ENCODE measurements around the gene RBP2. TPM values are rescaled to one million over a fixed set of nuclear protein-coding genes. Genes with fewer than 3 reads are reported as not detected.
A peak's percentile ranks its signal among the peaks of the same experiment; 100 is the strongest.

Gene RBP2
- total and polyA plus RNA-seq, 9 of the 15 experiments (the other 6 are each of a cell fraction or from before 2014, with no cell fraction given) = not detected

GRCh38 chr3:139481116-139481515 lies 4.8 kb upstream of the RBP2 start (continued):
- TF ChIP-seq DACH1 (IDR thresholded peaks at IDR 0.05; ENCODE audit: partially characterized antibody) (no peak), ZKSCAN8 (CRISPR knock-in tag; IDR thresholded peaks at IDR 0.05) (no peak), STAT5B (CRISPR knock-in tag; IDR thresholded peaks at IDR 0.05) (no peak), KLF10 (CRISPR knock-in tag; IDR thresholded peaks at IDR 0.05) (no peak), ZNF277 (CRISPR knock-in tag; IDR thresholded peaks at IDR 0.05; ENCODE audit: borderline replicate concordance) (no peak), NFE2 (IDR thresholded peaks at IDR 0.05; ENCODE audit: low read depth) (no peak)

- H3K4me2 ChIP-seq (ENCODE audit: insufficient read depth, low read length) = no peak overlapping the region
- no peak overlapping the region for H3K27ac ChIP-seq (ENCODE audit: extremely low read depth, low read depth, low read length)
- in situ Hi-C loops (cut with MboI) = no loop called here
- intact Hi-C loops (cut with micrococcal nuclease) = no loop called here
- FAIRE-seq (no peak), DNase-seq (ENCODE audit: extremely low read depth in 1 of 4, low spot score in 3 of 4) (no peak), ATAC-seq (peak; percentile 27; the same call in 2 of the 3 replicates)
- CTCF ChIA-PET (ENCODE audit: low intra/inter-chr PET ratio) = no interaction called here
- BruUV-seq (replicated peaks) = no TSS peak
- H3K4me1 ChIP-seq (replicated peaks in 1 of 2; ENCODE audit: control insufficient read depth in 2 of 2, insufficient read depth in 2 of 2, low read length in 2 of 2) = no peaks in the 10 kb centered on the region
- H3K4me3 ChIP-seq = no peak overlapping the region
- no peaks in the 10 kb centered on the region for H3K36me3 ChIP-seq (ENCODE audit: control insufficient read depth, insufficient read depth, low read length)
- 0% methylated on average over 3 of the region's 3 CpGs for WGBS (ENCODE audit: insufficient coverage, low coverage, missing lambda C conversion rate)
- H2AFZ ChIP-seq (ENCODE audit: low read depth, low read length) = no peak overlapping the region
- H3K27me3 ChIP-seq (ENCODE audit: control insufficient read depth in 2 of 2, insufficient read depth in 2 of 2, low read length in 2 of 2) = no peaks in the 10 kb centered on the region
- H3K9ac ChIP-seq (ENCODE audit: insufficient read depth in 1 of 2, low read depth in 2 of 2, low read length in 2 of 2) = no peak overlapping the region
- 0 out of 2 replicates have a peak, but pooled peaks cover 6% of the 10 kb centered on the region for H4K20me1 ChIP-seq (replicated peaks; ENCODE audit: control insufficient read depth, insufficient read depth, low read length)
- POLR2A ChIA-PET = interaction anchor here (0.6 kb wide), 1 partner anchor 13 kb away, joined by 4 read pairs; no protein-coding TSS in a partner anchor
- H3K9me3 ChIP-seq (replicated peaks; ENCODE audit: control insufficient read depth, insufficient read depth, low read depth, low read length) = no peaks in the 10 kb centered on the region
- H3K9me1 ChIP-seq (ENCODE audit: control insufficient read depth, insufficient read depth, low read length) = no peaks in the 10 kb centered on the region
- H3K79me2 ChIP-seq (ENCODE audit: control insufficient read depth, insufficient read depth, low read length) = no peaks in the 10 kb centered on the region
- TF ChIP-seq MEF2D (tag; conservative IDR thresholded peaks at IDR 0.05; ENCODE audit: low read depth) = no peak
- no peak for TF ChIP-seq NR2C2 (CRISPR knock-in tag; IDR thresholded peaks at IDR 0.05)
- TF ChIP-seq NR2C2 (tag; IDR thresholded peaks at IDR 0.05) = no peak
- no peak for TF ChIP-seq ZBTB2 (IDR thresholded peaks at IDR 0.05)
- TF ChIP-seq GTF3C2 (IDR thresholded peaks at IDR 0.05; ENCODE audit: borderline replicate concordance, extremely low read depth, insufficient read length) = no peak
- no peak for TF ChIP-seq MITF (IDR thresholded peaks at IDR 0.05)
- TF ChIP-seq POLR3A (IDR thresholded peaks at IDR 0.05; ENCODE audit: borderline replicate concordance, extremely low read depth, insufficient read depth, insufficient read length) = no peak
- TF ChIP-seq NFATC3 (IDR thresholded peaks at IDR 0.05) = no peak
Measured at GRCh38 chr3:139480585-139480984, 4.3 kb upstream of the RBP2 start.

Measured in K562 (cell line).